Panc1 (cell line): ENCODE data around the gene NKX2-1. TPM values are rescaled to one million over a fixed set of nuclear protein-coding genes. Genes with fewer than 3 reads are reported as not detected.

Experiments
- ATAC-seq: fragments of 200-7000 bp; cut with Tn5 transposase; 2 replicates; pipeline ENCODE4 v1.9.1; 2020; ENCODE audit warnings: mild to moderate bottlenecking, moderate library complexity
- BruUV-seq: library from RNA; stranded (reverse); fragments of 400-500 nt; replicated peaks from 2 replicates; lab custom pipeline; 2021; lab: Mats Ljungman, UMichigan
- CTCF ChIA-PET: fragments of 300-600 bp; sonication (Branson Sonifier 250); formaldehyde crosslinking; loops from one replicate; lab custom pipeline; 2022; ENCODE audit warnings: antibody characterized with exemption; lab: Charles Lee
- POLR2A ChIA-PET: fragments of 300-600 bp; sonication (Branson Sonifier 250); formaldehyde crosslinking; loops from one replicate; lab custom pipeline; 2022; ENCODE audit warnings: antibody characterized with exemption; lab: Charles Lee
- DNase-seq: peaks from one replicate; pipeline ENCODE4 v3.0.0-alpha.2; 2010; ENCODE audit warnings: low read depth, low spot score
- H3K27ac ChIP-seq: 2 replicates; pipeline ENCODE4 v1.5.1; 2011; ENCODE audit warnings: mild to moderate bottlenecking, low read length, inconsistent platforms
- H3K27me3 ChIP-seq: fragments of 200-500 bp; sonication (Bioruptor generic); 2 replicates; pipeline ENCODE4 v1.6.0; 2014; ENCODE audit warnings: low read length, inconsistent platforms; ENCODE audit not compliant: control insufficient read depth, insufficient read depth
- H3K36me3 ChIP-seq: fragments of 200-500 bp; sonication (Bioruptor generic); 2 replicates; pipeline ENCODE4 v1.5.1; 2014; ENCODE audit warnings: inconsistent platforms, mild to moderate bottlenecking, low read length, moderate library complexity; ENCODE audit not compliant: control insufficient read depth, insufficient read depth
- H3K4me1 ChIP-seq: 2 replicates; pipeline ENCODE4 v1.5.1; 2011; ENCODE audit warnings: inconsistent platforms, mild to moderate bottlenecking, low read length, moderate library complexity; ENCODE audit not compliant: control insufficient read depth, insufficient read depth
- H3K4me3 ChIP-seq, 2 experiments: 2 replicates each; pipeline ENCODE4 v1.5.1; 2011 to 2012; ENCODE audit warnings: low read depth in 2 of 2, low read length in 2 of 2, mild to moderate bottlenecking in 2 of 2, inconsistent platforms in 1 of 2, moderate library complexity in 1 of 2
- H3K9me3 ChIP-seq: fragments of 200-500 bp; sonication (Bioruptor generic); 2 replicates; pipeline ENCODE4 v1.5.1; 2014; ENCODE audit warnings: low read depth, mild to moderate bottlenecking, inconsistent platforms, low read length, moderate library complexity; ENCODE audit not compliant: control insufficient read depth, insufficient read depth
- POLR2AphosphoS5 ChIP-seq: IDR thresholded peaks from 2 replicates; pipeline ENCODE4 v1.6.1; 2012; ENCODE audit warnings: mild to moderate bottlenecking, low read depth, low read length, moderate library complexity
- REST ChIP-seq, 2 experiments: IDR thresholded peaks; 2 replicates each; pipeline ENCODE4 v1.6.1; 2011 to 2012; ENCODE audit warnings: low read depth in 2 of 2, control low read depth in 1 of 2, low read length in 1 of 2, mild to moderate bottlenecking in 1 of 2, moderate library complexity in 1 of 2; ENCODE audit not compliant: insufficient read depth in 1 of 2
- SIN3A ChIP-seq: IDR thresholded peaks from 2 replicates; pipeline ENCODE4 v1.6.1; 2012; ENCODE audit warnings: low read depth, mild to moderate bottlenecking, low read length, moderate library complexity, borderline replicate concordance; ENCODE audit not compliant: insufficient read depth
- TCF7L2 ChIP-seq: IDR thresholded peaks from 2 replicates; pipeline ENCODE4 v1.6.1; 2011; ENCODE audit warnings: mild to moderate bottlenecking, low read depth, low read length, inconsistent platforms
- in situ Hi-C: cut with HindIII; loops from 2 replicates; pipeline ENCODE4 v1.10.0; 2016; ENCODE audit warnings: low sequenced_read_pairs, low pct_unique_long_range_greater_than_20kb
- intact Hi-C: fragments of 100-400 bp; cut with micrococcal nuclease; formaldehyde crosslinking; loops from one replicate; pipeline ENCODE4 v1.10.0; 2022; ENCODE audit not compliant: unreplicated experiment
- total RNA-seq: library from RNA; stranded (reverse); gene quantifications from one replicate; pipeline ENCODE4 v1.2.1, GENCODE V29; 2021; ENCODE audit not compliant: unreplicated experiment
- TF ChIP-seq, protein P1 (sequence below): fragments of 450-650 bp; IDR thresholded peaks from 2 replicates; pipeline ENCODE4 v1.5.1; 2017; ENCODE audit warnings: mild to moderate bottlenecking

The NKX2-1 gene
- total RNA-seq, 1 experiment from 2014 or later, result 0.13 TPM

GRCh38 chr14:36509069-36509917, 10.7 kb downstream of the NKX2-1 start:
- intact Hi-C loops, result no loop called here
- BruUV-seq, result no TSS peak
- Histone ChIP-seq H3K4me1 (no peaks in the 10 kb centered on the region), H3K27ac (no peak overlapping the region), H3K27me3 (peaks cover 7% of the 10 kb centered on the region), H3K4me3 (no peak overlapping the region), H3K36me3 (no peaks in the 10 kb centered on the region), H3K9me3 (no peaks in the 10 kb centered on the region)
- no peak for DNase-seq
- no peak for TF ChIP-seq TCF7L2
- no peak for TF ChIP-seq SIN3A
- TF ChIP-seq REST (IDR thresholded peaks at IDR 0.05; ENCODE audit: insufficient read depth in 1 of 2, low read depth in 2 of 2, low read length in 1 of 2), result no peak
- no peak for TF ChIP-seq POLR2AphosphoS5
- TF ChIP-seq, protein P1, sequence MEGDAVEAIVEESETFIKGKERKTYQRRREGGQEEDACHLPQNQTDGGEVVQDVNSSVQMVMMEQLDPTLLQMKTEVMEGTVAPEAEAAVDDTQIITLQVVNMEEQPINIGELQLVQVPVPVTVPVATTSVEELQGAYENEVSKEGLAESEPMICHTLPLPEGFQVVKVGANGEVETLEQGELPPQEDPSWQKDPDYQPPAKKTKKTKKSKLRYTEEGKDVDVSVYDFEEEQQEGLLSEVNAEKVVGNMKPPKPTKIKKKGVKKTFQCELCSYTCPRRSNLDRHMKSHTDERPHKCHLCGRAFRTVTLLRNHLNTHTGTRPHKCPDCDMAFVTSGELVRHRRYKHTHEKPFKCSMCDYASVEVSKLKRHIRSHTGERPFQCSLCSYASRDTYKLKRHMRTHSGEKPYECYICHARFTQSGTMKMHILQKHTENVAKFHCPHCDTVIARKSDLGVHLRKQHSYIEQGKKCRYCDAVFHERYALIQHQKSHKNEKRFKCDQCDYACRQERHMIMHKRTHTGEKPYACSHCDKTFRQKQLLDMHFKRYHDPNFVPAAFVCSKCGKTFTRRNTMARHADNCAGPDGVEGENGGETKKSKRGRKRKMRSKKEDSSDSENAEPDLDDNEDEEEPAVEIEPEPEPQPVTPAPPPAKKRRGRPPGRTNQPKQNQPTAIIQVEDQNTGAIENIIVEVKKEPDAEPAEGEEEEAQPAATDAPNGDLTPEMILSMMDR, result no peak
- ChIA-PET POLR2A (no interaction called here), CTCF (no interaction called here)
- no peak for ATAC-seq
- in situ Hi-C loops, result no loop called here

- H3K4me1 ChIP-seq, result no peaks in the 10 kb centered on the region
- BruUV-seq, result no TSS peak
- H3K9me3 ChIP-seq, result no peaks in the 10 kb centered on the region
- H3K27ac ChIP-seq, result no peak overlapping the region
- ATAC-seq (no peak), DNase-seq (no peak)
- intact Hi-C loops (no loop called here), in situ Hi-C loops (no loop called here)
- ChIA-PET CTCF (no interaction called here), POLR2A (no interaction called here)
- H3K36me3 ChIP-seq, result no peaks in the 10 kb centered on the region
- no peak overlapping the region for H3K4me3 ChIP-seq
- peaks cover 7% of the 10 kb centered on the region for H3K27me3 ChIP-seq
- TF ChIP-seq TCF7L2 (no peak), POLR2AphosphoS5 (no peak), REST (IDR thresholded peaks at IDR 0.05; ENCODE audit: insufficient read depth in 1 of 2, low read depth in 2 of 2, low read length in 1 of 2) (no peak), SIN3A (no peak)
- TF ChIP-seq, protein P1, result no peak
Observed at GRCh38 chr14:36508418-36509068, 11.5 kb downstream of the NKX2-1 start.
